Astrocyte (in vitro differentiated cells and primary cell): ENCODE measurements around the gene KIAA0232.

ENCODE experiments used
- EZH2 ChIP-seq: IDR thresholded peaks from 2 replicates; pipeline ENCODE4 v1.6.1; 2012; ENCODE audit warnings: mild to moderate bottlenecking, low read length, inconsistent platforms; ENCODE audit not compliant: insufficient read depth
- TF ChIP-seq, protein P1 (sequence below): IDR thresholded peaks from 2 replicates; pipeline ENCODE4 v1.5.1; 2011; ENCODE audit warnings: low read depth, mild to moderate bottlenecking, inconsistent platforms, low read length, moderate library complexity; ENCODE audit not compliant: insufficient read depth

DNA sequence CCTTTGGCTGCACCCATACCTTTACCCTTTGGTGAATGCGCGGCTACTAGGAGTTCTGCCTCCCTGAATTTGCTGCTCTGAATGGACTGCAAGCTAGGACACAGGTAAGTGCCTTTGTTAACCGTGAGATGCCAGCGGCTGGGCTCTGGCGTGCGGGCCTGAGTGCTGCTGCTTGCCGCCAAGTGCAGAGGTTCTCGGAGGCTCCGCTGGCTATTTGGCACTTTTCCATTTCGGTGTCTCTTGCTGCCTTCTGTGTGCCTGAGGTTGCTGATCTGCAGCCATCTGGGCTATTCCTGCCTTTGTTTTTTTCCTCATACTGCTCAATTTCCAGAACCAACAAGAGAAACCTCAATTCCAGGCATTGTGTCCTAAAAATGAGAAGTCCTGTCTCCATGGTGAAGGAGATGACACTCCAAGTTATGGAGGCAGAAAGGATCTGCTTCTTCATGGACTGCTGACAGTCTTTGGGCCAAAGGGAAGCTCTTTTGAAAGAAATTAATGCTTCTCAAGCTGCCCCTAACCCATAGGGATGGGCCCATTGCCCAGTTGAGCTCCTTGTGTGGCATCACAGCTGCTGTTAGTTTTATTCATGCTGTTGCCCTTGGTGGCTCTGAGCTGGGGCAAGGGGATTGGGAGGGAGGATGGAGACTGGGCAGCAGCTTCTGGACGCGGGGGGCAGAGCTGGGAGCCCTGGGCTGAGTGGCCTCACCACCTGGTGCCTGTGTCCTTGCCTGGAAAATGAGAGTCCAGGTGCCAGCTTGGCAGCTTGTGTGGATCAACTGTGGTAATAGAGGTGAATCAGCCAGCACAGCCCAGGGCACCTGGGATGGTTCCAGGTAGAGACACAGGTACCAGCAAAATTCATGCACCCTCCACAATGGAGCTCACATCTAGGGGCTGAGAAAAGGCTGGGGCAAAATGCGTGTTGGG lies 123.3 kb downstream of the KIAA0232 start:
- TF ChIP-seq, protein P1, sequence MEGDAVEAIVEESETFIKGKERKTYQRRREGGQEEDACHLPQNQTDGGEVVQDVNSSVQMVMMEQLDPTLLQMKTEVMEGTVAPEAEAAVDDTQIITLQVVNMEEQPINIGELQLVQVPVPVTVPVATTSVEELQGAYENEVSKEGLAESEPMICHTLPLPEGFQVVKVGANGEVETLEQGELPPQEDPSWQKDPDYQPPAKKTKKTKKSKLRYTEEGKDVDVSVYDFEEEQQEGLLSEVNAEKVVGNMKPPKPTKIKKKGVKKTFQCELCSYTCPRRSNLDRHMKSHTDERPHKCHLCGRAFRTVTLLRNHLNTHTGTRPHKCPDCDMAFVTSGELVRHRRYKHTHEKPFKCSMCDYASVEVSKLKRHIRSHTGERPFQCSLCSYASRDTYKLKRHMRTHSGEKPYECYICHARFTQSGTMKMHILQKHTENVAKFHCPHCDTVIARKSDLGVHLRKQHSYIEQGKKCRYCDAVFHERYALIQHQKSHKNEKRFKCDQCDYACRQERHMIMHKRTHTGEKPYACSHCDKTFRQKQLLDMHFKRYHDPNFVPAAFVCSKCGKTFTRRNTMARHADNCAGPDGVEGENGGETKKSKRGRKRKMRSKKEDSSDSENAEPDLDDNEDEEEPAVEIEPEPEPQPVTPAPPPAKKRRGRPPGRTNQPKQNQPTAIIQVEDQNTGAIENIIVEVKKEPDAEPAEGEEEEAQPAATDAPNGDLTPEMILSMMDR = no peak
- no peak for TF ChIP-seq EZH2
